ENCODE measurements around the gene SCARB2.

Gene SCARB2

GRCh38 chr4:76197971-76198410 lies 15.6 kb downstream of the SCARB2 start:
- peak; percentile 14 to 57 for DNase-seq

- DNase-seq: no peak
Observed at GRCh38 chr4:76197031-76197743, 16.4 kb downstream of the SCARB2 start.

GRCh38 chr4:76196376-76196775 lies 17.2 kb downstream of the SCARB2 start:
- DNase-seq: no peak

GRCh38 chr4:76195326-76195725 lies 18.3 kb downstream of the SCARB2 start:
- no peak for DNase-seq

GRCh38 chr4:76194325-76194724 lies 19.3 kb downstream of the SCARB2 start:
- DNase-seq: no peak

GRCh38 chr4:76192236-76192635 lies 21.4 kb downstream of the SCARB2 start:
- DNase-seq: no peak

- DNase-seq: no peak
Observed at GRCh38 chr4:76188557-76188956, 25.1 kb downstream of the SCARB2 start.

GRCh38 chr4:76188149-76188548 lies 25.5 kb downstream of the SCARB2 start:
- DNase-seq: no peak

GRCh38 chr4:76187152-76187551 lies 26.5 kb downstream of the SCARB2 start:
- no peak for DNase-seq

GRCh38 chr4:76182463-76182862 lies 31.2 kb downstream of the SCARB2 start:
- no peak for DNase-seq

- DNase-seq: peak; percentile 31 to 78
Observed at GRCh38 chr4:76179398-76180318, 34.0 kb downstream of the SCARB2 start.

GRCh38 chr4:76178296-76178695 lies 35.3 kb downstream of the SCARB2 start:
- DNase-seq: no peak

GRCh38 chr4:76177709-76178108 lies 35.9 kb downstream of the SCARB2 start:
- peak in 1 of 2 experiments; percentile 17 for DNase-seq

GRCh38 chr4:76175336-76175735 lies 38.3 kb downstream of the SCARB2 start:
- no peak for DNase-seq

- DNase-seq: no peak
Observed at GRCh38 chr4:76174216-76174615, 39.4 kb downstream of the SCARB2 start.

GRCh38 chr4:76168688-76169087 lies 44.9 kb downstream of the SCARB2 start:
- DNase-seq: no peak

- DNase-seq: no peak
Observed at GRCh38 chr4:76166480-76166879, 47.1 kb downstream of the SCARB2 start.

GRCh38 chr4:76160355-76160754 lies 53.3 kb downstream of the SCARB2 start:
- DNase-seq: no peak

GRCh38 chr4:76156635-76157034 lies 57.0 kb downstream of the SCARB2 start:
- no peak for DNase-seq

- no peak for DNase-seq
Observed at GRCh38 chr4:76155979-76156378, 57.6 kb downstream of the SCARB2 start.

GRCh38 chr4:76153356-76153755 lies 60.3 kb downstream of the SCARB2 start:
- no peak for DNase-seq

GRCh38 chr4:76148142-76148865 lies 65.3 kb downstream of the SCARB2 start, which contains the start of gene NUP54:
Gene NUP54, minus strand, starts transcription at chr4:76148397. Its CDS starts 23 bp downstream, at chr4:76148374.
- peak; percentile 82 to 91 for DNase-seq

Data from NCI-H526 (cell line).